Activated gamma-delta T cell treated with Interleukin-2 at 50 U/mL for 16 hours (primary cell): ENCODE data around the gene EFNB2.

Experiments used
- DNase-seq: peaks from one replicate; pipeline ENCODE4 v3.0.0-alpha.2; 2020

The EFNB2 gene

GRCh38 chr13:106535552-106536243 is at the start of gene EFNB2:
Gene EFNB2 (minus strand): TSS chr13:106535662. CDS start chr13:106534964, 698 bp downstream.
- peak; percentile 81 for DNase-seq

- DNase-seq, result no peak
Observed at GRCh38 chr13:106581225-106581624, 45.8 kb upstream of the EFNB2 start.

DNA sequence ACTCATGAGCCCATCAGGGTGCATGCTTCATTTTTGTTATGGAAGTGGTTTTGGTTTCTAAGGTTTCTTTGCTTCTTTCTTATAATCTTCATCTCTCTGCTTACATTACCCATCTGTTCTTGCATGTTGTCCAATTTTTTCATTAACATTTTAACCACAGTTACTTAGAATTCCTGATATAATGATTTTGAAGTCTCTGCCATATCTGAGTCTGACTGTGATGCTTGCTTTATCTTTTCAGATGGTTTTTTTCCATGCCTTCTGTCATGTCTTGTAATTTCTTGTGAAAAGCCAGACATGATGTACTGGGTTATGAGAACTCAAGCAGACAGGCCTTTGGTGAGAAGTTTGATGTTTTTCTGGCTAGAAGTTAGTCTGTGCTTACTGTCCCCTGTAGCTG is 40.4 kb upstream of the EFNB2 start:
- DNase-seq, result no peak

DNA sequence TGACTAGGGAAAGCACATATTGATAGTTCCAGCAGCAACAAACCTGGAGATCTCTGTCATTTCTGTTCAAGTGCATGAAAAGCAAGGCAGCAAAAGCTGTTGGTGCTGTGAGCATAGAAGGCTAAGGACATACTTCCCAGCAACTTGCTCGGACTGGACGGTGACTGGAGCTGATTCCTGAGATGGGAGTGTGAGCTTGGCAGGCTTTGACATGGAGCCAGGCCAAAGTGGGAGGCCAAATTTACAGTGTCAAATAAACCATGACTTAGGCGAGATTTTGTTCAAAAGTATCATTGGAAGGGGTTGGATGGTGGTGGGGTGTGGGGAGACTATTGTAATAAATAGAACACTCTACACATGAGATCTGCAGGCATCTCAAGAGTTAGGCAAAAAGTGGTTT is 38.4 kb upstream of the EFNB2 start:
- DNase-seq, result no peak

DNA sequence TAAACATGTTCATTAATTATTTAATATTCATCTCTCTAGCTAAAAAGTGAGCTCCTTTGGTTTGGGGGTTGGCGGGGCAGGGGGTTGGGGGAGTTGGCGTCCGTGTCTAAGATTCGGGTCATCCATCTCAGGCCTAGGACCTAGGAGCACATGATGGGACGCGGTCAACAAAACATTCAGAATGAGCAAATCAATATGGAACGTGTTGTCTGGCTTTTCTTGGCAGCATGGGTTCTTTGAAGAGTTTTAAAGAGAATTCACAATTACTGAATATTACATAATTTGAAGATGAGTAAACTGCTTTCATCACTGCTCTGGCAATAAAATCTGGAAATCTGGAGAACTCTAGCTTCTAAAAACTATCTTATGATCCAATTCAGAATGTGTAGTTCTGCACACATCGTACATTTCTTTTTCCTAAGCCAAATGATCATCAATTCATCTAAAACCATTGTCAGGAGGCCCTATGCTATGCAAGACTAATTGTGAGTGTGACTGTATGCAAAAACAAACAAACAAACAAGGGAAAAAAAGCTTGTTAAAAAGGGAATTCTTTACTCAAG is 37.9 kb upstream of the EFNB2 start:
- no peak for DNase-seq

DNA sequence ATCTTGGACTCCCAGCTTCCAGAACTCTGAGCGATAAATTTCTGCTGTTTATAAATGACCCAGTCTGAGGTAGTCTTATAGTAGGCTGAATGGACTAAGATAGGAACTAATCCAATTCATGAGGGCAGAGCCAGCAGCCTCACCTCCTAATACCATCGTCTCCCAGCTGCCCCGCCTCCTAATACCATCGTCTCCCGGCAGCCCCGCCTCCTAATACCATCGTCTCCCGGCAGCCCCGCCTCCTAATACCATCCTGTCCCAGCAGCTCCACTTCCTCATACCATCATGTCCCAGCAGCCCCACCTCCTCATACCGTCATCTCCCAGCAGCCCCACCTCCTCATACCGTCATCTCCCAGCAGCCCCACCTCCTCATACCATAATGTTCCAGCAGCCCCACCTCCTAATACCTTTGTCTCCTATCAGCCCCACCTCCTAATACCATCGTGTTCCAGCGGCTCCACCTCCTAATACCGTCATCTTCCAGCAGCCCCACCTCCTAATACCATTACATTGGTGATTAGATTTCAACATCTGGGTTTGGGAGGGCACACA is 34.9 kb upstream of the EFNB2 start:
- peak; percentile 53 for DNase-seq

GRCh38 chr13:106569233-106570095 is 34.0 kb upstream of the EFNB2 start:
- no peak for DNase-seq

DNA sequence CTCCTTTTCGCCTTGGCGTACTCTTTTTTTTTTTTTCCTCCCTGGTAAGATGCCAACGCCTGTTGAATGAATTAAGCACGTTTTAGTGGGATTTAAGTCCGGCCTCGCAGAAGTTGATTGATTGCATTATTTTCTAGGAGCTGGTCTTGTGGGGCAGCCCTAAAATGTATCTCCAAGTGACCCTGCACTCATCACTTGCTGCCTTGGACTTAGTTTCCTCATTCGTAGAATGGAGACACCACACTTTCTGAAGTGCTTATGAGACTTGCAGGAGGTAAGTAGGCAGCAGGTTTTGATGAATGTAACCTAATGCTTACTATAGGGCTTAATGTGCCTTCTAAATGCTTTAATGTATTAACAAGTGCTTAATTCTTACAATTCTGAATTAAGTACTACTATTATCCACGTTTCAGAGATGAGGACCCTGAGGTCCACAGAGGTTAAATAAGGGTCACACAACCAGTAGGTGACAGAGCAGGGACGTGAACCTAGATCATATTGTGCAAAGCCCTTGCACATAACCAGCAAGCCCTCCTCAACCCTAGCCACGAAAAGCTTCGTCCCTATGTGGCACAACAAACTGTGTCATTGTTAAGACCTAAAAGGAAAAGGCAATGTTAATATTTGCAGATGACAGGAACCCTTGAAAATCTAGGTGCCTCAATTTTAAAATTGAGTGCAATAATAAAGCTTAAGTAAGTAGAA is 33.0 kb upstream of the EFNB2 start:
- no peak for DNase-seq

DNA sequence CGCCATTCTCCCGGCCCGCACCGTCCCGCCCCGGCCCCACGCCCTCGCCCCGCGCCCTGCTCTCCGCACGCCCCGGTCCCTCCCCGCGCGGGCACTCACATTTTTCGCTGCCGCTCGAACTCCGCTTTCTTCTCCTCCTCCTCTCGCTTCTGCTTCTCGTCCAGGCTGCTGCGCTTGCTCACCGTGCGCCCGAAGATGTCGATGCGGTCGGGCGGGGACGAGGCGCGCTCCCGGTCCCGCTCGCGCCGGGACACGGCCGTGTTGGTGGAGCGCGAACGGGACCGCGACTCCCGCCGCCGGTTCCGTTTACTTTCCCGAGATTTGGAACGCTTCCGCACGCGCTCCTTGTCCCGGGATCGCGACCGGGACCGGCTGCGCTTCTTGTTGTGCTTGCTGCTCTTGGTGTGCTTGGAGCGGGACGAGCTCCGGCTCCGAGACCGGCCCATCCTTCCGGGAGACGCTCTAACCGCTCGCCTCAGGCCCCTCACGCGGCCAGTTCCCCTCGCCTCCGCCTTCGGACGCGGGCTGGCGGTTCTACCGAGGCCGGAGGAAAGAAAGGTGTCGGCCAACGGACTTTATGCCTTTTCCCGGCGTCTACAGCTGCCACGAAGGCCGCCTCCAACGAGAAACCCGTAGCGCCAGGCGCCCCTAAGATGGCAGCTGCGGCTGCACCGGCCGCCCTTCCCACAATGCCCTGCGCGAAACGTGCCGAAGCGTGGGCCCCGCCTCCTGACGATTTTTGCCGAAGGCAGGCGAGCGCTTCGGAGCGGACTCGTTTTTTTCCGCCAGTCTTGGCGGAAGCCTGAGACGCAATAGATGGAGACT is 32.2 kb upstream of the EFNB2 start, which contains the start of gene ARGLU1:
TSS of gene ARGLU1 (minus strand) at position 664 of the 825 bp plus-strand sequence. CDS start at position 446, 218 bp downstream.
- DNase-seq, result peak; percentile 96

DNA sequence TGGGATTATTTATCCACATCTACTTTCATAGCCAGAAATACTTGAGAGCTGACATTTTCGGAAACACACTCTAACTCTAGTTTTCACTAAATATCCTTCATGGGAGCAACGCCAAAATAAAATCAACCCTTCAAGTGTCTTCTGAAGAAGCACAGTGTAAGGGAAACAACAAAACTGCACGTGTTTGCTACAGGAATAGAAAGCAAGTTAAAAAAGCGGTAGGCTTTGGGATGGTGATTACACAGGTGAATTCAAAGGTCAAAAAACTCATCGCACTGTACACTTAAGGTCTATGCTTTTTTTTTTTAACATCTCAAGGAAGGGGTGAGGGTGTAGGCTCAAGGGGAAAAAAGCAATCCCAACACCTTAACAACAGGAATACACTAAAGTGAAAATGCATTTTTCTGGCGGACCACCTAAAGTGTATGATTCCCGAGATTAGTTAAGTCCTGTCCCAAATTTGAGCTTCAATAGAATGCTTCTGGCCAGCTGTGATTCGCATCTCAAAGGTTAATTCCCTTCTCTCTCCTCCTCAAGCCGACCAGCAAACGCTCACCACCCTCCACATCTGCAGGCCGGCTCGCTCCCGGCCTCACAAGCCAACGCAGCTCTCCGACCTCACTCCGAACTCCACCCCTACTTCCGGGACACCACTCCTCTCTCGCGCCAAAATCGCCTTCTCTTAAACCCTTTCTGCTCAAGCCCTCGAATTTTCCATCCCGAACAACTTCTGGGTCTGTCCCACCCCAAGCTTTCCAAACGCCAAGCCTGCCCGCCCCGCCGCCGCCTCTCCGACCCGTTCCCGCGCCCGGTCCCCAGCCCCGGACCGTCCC is 31.4 kb upstream of the EFNB2 start:
- no peak for DNase-seq

DNA sequence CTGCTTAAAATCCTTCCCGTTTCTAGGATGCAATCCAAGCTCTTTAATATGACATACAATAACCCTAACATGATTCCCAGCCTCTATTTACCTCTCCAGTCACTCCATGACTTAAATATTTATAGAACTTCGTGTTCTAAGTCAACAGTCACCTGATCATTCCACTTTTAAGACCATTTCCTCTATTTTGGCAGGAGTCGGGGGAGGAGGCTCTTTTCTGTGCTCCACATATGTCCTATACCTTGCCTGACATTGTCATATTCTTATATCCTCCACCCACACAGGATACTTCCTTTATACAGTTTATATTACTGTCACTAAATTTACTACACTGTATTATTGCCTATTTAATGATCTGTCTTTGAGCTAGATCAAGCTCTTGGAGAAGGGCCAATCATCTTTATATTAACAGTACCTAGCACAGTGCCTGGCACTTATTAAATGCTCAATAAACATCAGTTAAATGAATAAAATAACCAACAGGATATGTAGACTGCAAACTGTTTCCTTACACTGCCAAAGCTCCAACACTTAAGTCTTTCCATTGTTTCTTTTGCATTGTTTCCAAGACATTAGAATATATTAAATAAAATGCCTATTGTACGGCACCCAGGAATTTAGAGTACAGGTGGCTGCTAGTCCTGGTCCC is 29.8 kb upstream of the EFNB2 start:
- DNase-seq, result no peak

DNA sequence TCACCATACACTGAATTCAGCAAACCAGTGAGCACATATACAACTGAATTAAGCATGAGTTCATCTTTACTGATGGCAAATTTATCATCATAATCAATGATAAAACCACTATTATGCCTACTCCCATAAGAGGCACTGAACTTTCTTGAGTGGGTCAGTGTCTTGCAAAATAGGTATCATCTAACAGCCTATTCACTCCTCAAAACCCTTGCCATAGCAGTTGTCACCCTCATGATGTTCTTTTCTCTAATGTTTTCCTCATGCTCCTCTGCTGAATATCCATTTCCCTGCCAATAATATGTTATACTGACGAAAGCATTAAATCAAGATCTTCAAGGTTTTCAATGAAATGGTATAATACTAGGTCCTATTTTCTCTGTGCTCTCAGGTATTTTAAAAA is 26.8 kb upstream of the EFNB2 start:
- DNase-seq, result no peak

DNA sequence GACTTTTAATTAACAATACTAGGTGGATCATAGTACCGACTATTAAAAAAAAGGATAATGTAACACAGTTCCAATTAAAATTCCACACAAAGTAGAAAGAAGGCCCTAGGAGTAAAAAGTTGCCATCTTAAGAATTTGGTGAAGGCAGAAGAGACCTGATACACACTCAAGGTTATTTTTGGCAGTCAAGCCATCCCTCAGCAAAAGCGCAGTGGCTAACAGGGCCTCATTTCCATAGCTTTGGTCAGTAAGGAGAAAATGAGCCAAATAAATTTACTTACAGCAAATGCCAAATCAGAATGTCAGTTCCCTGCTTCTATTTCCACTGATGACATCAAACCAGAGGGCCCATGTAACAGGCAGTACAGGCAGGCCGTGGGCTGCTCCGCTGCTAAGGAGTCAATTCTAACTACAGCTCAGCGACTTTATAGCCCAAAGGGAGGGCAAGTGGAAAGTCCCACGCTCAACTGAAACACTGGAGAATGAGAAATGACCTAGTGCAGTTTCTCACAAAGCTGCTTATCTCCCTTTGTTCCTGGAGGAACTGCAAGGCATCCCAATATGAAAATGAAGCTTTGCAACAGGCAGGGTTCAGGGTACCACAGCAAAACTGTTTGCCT is 26.2 kb upstream of the EFNB2 start:
- DNase-seq, result no peak

DNA sequence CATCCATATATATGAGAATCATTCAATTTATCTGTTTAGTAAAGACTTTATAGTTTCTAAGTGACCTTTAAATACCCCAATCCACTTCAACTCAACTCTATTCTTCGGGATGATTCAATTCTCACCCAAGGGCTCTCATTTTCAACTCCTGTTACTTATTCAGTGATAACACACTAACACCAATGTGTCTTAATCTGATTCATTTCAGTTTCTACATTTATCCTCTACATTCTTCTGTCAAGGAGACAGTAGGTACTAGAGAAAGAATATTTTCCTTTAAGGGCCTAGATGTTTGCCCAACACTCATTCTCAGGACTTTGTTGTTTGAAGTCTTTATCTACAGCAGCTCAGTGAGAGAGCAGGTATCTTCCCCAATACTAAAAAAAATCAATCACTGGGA is 25.4 kb upstream of the EFNB2 start:
- DNase-seq, result no peak

- DNase-seq, result no peak
Observed at GRCh38 chr13:106558527-106558926, 23.1 kb upstream of the EFNB2 start.

DNA sequence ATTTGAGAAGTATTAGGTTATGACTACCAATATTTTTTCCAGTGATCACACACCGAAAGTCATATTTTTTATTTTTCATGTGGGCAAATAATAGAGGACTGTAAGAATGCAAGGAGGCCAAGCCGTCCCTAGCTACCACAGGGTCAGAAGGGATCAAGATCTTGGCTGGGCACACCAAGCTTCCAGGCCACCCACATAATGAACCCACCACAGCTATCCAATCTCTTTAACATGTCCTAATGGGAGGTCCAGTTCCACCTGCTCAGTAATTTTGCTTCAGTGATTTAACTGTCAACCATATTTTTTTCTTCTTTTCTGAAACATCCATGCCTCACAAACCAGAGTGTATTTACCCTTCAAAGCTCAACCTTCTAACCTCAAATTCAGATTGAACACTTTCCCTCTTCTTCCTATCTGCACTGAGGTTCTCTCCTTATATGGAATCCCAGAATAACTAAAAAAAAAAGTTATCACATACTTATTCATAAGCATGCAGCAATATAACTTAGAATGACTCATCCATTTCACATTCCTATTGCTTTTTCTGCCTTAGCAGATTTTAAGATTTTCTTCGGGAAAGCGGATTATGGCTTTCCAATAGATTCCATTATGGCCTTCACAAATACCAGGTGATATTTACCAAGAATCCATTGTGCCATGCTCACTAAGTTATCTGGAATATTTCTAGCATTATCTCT is 20.3 kb upstream of the EFNB2 start:
- DNase-seq, result no peak

GRCh38 chr13:106551751-106552150 is 16.3 kb upstream of the EFNB2 start:
- DNase-seq, result no peak

DNA sequence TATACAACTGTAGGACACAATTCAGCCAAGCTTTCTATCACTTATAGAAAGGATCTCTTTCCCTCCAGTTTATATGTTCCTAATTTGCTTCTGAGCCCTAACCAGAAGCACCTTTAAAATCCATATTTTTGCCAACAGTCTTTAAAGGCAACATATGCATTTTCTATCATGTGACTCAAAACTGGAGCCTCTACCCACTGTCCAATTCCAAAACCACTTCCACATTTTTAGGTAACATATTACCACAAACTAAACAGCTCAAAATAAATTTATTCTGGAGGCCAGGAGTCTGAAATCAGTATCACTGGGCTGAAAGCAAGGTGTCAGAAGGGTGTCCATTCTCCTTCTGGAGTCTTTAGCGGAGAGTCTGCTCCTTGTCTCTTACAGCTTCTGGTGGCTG is 15.9 kb upstream of the EFNB2 start:
- DNase-seq, result no peak

DNA sequence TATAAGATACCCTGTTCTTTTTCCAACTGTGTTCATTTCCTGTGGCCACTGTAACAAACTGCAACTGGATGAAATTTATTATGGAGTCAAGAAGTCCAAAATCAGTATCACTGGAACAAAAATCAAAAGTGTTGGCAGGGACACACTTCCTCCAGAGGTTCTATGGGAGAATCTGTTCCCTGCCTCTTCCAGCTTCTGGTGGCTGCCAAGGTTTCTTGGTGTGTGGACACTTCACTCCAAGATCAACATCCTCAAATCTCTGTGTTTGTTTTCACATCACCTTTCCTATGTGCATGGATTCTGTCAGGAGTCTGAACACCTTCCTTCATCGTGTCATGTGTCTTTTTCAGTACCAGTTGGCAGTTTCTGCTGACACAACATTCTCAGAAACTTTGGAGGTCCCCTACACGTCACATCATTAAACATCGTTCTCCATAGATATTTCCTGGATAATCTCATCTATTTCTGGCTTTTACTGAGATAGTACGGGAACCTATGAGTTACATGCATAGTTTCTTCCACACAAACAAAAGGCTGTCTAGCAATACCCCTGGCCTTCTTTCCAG is 15.2 kb upstream of the EFNB2 start:
- DNase-seq, result no peak
